PFSK-1 (cell line): ENCODE data around the gene BEAN1.

Source experiments
- FOXP2 ChIP-seq: optimal IDR thresholded peaks from 2 replicates; pipeline ENCODE3; 2011; ENCODE audit warnings: borderline replicate concordance, control low read depth, inconsistent platforms; ENCODE audit not compliant: insufficient read depth; ENCODE audit errors: extremely low read length, extremely low read depth
- POLR2AphosphoS5 ChIP-seq: IDR thresholded peaks from 2 replicates; pipeline ENCODE4 v1.6.1; 2012; ENCODE audit warnings: low read depth, mild to moderate bottlenecking, control low read depth, low read length, moderate library complexity
- SIN3A ChIP-seq: IDR thresholded peaks from 2 replicates; pipeline ENCODE4 v1.6.1; 2012; ENCODE audit warnings: mild to moderate bottlenecking, low read length, moderate library complexity, borderline replicate concordance; ENCODE audit not compliant: insufficient read depth
- TAF1 ChIP-seq: IDR thresholded peaks from 2 replicates; pipeline ENCODE4 v1.6.1; 2012; ENCODE audit warnings: low read length, control low read depth, borderline replicate concordance; ENCODE audit not compliant: insufficient read depth
- TF ChIP-seq, protein P1 (sequence below), 2 experiments: IDR thresholded peaks; 2 replicates each; pipeline versions ENCODE4 v1.6.1 to v1.8.0; 2011 to 2012; ENCODE audit warnings: low read depth in 2 of 2, low read length in 2 of 2, control low read depth in 1 of 2, inconsistent platforms in 1 of 2, mild to moderate bottlenecking in 1 of 2, moderate library complexity in 1 of 2; ENCODE audit not compliant: insufficient read depth in 1 of 2

The BEAN1 gene

DNA sequence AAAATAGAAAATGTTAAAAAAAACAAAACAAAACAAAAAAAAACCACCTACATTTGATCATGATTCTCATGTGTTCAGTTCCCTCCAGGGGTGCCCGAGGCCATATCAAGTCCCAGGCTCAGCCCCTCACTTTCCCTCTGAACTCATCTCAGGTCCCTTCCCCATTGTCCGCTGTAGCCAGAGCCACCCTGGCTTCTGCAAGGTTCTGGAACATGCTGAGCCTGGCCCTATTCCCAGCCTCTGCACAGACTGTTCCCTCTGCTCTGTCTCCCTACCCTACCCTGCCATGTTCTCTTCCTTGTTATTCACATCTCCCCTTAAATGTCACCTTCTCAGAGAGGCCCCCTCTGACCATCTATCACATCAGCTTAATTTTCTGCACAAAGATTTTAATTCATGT, 75.9 kb downstream of the BEAN1 start:
- TF ChIP-seq, protein P1, sequence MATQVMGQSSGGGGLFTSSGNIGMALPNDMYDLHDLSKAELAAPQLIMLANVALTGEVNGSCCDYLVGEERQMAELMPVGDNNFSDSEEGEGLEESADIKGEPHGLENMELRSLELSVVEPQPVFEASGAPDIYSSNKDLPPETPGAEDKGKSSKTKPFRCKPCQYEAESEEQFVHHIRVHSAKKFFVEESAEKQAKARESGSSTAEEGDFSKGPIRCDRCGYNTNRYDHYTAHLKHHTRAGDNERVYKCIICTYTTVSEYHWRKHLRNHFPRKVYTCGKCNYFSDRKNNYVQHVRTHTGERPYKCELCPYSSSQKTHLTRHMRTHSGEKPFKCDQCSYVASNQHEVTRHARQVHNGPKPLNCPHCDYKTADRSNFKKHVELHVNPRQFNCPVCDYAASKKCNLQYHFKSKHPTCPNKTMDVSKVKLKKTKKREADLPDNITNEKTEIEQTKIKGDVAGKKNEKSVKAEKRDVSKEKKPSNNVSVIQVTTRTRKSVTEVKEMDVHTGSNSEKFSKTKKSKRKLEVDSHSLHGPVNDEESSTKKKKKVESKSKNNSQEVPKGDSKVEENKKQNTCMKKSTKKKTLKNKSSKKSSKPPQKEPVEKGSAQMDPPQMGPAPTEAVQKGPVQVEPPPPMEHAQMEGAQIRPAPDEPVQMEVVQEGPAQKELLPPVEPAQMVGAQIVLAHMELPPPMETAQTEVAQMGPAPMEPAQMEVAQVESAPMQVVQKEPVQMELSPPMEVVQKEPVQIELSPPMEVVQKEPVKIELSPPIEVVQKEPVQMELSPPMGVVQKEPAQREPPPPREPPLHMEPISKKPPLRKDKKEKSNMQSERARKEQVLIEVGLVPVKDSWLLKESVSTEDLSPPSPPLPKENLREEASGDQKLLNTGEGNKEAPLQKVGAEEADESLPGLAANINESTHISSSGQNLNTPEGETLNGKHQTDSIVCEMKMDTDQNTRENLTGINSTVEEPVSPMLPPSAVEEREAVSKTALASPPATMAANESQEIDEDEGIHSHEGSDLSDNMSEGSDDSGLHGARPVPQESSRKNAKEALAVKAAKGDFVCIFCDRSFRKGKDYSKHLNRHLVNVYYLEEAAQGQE (IDR thresholded peaks at IDR 0.05; ENCODE audit: insufficient read depth in 1 of 2, low read depth in 2 of 2, low read length in 2 of 2), result no peak
- TF ChIP-seq TAF1 (no peak), POLR2AphosphoS5 (no peak), FOXP2 (no peak), SIN3A (no peak)

DNA sequence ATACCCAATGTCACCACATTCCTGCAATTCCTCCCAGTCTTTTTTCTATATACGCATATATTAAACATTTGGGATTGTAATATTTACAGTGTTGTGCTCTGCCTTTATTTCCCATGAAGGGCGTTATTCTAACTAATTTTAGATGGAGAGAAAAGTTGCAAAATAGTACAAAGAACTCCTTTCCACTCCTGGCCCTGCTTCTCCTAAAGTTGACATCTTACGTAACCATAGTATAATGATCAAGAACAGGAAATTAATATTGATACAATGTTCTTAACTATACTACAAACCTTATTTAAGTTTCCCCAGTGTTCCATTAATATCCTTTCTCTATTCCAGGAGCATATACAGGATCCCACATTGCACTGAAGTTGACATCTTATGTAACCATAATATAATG, 76.5 kb downstream of the BEAN1 start:
- no peak for TF ChIP-seq FOXP2
- TF ChIP-seq, protein P1 (IDR thresholded peaks at IDR 0.05; ENCODE audit: insufficient read depth in 1 of 2, low read depth in 2 of 2, low read length in 2 of 2), result no peak
- no peak for TF ChIP-seq SIN3A
- no peak for TF ChIP-seq POLR2AphosphoS5
- TF ChIP-seq TAF1, result no peak

- TF ChIP-seq TAF1 (no peak), SIN3A (no peak), POLR2AphosphoS5 (no peak), FOXP2 (no peak)
- TF ChIP-seq, protein P1 (IDR thresholded peaks at IDR 0.05; ENCODE audit: insufficient read depth in 1 of 2, low read depth in 2 of 2, low read length in 2 of 2), result no peak
These were observed 80.7 kb downstream of the BEAN1 start for GRCh38 chr16:66507731-66508239.

- TF ChIP-seq, protein P1 (IDR thresholded peaks at IDR 0.05; ENCODE audit: insufficient read depth in 1 of 2, low read depth in 2 of 2, low read length in 2 of 2), result no peak
- TF ChIP-seq POLR2AphosphoS5 (no peak), TAF1 (no peak), SIN3A (no peak), FOXP2 (no peak)
These were observed 81.3 kb downstream of the BEAN1 start for GRCh38 chr16:66508248-66508913.

DNA sequence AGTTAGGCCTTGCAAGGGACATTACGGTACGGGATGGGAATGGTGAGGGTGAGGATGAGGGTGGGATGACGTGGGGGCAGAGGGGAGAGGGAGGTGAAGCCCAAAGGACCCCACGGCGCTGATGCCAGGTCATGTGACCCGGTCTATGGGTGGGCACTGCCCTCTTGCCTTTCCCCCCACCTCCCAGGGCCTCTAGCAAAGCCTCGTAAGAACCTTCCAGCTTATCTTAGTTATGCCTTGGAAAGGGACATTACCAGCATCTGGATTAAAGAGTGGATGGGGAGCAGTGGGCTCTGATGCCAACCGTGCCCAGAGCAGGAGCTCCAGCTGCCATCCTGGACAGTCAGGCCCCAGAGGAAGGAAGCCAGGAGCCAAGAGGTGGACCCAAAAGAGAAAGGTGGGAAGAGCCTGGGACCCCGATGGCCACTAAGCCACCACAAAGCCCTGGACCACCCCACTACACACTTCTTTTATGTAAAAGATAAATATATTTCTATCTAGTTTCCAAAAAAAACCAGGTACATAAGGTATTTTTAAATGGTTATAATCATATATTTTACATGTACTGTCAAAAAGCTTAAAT, 81.9 kb downstream of the BEAN1 start:
- TF ChIP-seq FOXP2 (no peak), TAF1 (no peak)
